GM19463 (cell line): ENCODE results near the gene MYH16.
A peak's percentile ranks its signal among the peaks of the same experiment; 100 is the strongest.
"Not testable (repeated sequence)": the region's sequence is repeated elsewhere in the genome, so short reads cannot be mapped to it uniquely, and the experiment has no call there.

Experiments
- ATAC-seq: cut with Tn5 transposase; IDR thresholded peaks from one replicate; pipeline ENCODE4 v1.9.1; 2021; ENCODE audit warnings: mild to moderate bottlenecking, moderate library complexity; ENCODE audit not compliant: unreplicated experiment

MYH16 gene

DNA sequence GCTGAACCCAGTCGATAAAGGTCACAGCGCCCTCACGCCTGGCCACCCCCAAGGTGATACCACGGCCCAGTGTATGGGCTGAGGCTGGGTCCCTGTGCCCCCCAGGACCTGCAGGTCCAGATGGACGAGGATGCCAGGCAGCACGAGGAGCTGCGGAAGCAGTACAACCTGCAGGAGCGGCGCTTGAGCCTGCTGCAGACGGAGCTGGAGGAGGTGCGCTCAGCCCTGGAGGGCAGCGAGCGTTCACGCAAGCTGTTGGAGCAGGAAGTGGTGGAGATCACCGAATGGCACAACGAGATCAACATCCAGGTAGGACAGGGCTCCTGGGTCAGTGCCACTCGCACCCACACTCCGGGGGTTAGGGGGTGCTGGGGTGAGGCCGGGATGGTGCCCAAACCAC is 28.9 kb downstream of the MYH16 start:
- no peak for ATAC-seq

DNA sequence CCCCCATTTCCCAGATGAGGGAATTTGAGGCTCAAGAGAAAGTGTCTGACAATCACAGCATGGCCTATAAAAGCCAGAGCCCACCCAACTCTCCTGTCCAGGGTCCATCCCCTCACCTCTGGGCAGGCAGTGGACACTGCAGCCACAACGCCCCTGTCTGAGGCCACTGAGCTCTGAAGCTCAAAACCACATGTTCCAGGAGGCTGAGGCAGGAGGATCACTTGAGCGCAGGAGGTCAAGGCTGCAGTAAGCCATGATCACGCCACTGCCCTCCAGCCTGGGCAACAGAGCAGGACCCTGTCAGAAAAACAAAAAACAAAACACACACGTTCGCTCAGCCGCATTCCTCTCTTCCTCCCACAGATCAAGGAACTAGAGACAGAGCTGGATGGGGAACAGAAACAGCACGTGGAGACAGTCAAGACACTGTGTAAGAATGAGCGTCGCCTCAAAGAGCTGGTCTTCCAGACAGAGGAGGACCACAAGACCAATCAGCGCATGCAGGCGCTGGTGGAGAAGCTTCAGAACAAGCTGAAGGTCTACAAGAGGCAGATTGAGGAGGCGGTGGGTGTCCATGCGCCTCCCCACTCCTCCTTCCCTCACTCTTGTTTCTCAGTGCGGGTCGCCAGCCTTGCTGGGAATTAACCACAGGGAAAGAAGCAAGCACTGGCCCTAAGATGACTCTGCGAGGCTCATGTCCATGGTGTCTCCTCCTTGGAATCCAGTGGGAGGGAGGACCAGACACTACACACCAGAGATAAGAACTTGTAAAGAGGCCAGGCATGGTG is 33.0 kb downstream of the MYH16 start:
- ATAC-seq, result no peak

DNA sequence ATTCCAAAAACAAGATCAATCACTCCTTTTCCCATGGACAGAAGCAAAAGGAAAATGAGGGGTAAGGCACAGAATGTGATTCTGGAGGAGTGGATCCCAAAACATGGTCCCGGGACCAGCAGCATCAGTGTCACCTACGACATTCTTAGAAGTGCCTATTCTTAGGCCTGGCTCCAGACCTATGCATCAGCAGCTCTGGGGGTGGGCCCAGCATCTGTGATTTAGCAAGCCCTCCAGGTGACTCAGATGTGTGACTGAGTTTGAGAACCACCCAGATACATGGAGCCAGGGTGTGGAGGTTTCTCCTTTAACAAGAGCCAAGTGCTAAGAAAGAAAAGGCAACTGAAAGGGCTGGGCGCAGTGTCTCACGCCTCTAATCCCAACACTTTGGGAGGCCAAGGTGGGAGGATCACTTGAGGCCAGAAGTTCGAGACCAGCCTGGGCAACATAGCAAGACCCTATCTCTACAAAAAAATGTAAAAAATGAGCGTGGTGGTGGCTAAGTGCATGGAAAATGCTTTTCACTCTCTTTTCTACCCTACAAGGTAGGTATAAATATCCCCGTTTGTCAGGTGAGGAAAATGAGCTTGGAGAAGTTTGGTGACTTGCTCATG is 35.9 kb downstream of the MYH16 start:
- ATAC-seq, result no peak

DNA sequence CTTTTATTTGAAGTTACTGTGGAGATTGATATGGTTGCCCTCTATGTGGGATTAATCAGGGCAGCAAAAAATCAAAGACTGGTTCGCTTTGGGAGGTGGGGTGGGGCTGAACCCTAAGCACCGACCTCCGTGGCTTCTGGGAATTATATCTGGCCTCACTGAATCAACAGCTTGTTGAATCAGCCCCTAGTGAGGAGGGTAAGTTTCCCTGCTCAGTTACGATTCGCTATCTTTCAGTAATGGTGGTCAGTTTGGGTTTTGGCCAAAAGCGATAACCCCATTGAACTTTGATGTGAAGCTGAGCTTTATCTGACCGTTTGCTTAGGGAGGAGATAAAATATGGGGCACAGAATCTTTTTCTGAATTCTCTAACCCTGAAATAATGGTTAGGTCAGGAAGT is 36.5 kb downstream of the MYH16 start:
- no peak for ATAC-seq

DNA sequence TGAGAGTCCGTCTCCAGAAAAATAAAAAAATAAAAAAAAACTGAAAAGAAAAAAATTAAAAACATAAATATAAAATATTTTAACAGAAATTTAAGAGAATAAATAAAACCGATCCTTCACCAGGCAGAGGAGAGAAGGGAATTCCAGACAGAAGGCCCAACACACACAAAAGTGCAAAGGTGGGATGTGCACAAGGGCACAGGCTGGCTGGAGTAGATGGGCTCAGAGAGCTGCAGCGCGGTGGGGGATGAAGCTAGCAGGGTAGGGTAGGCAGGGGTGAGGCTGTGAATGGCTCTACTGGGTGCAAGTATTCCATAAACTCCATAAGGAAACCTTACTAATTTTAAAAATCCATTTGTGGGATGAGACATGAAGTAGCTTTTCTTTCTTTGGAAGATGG is 37.4 kb downstream of the MYH16 start:
- no peak for ATAC-seq

DNA sequence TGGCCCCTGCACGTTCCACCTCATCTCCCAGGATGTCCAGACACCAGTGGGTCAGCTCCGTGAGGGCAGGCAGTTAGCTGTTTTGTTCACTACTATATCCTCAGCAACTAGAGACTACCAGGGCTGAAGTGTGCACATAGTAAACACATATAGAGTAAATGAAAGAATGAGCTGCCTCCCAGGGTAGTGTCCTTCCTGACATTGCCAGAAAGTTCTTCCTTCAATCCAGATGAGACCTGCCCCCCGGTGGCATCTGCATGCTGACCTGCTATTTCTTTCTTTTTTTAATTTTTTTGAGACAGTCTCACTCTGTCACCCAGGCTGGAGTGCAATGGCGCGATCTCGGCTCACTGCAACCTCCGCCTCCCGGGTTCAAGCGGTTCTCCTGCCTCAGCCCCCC is 39.1 kb downstream of the MYH16 start:
- no peak for ATAC-seq

DNA sequence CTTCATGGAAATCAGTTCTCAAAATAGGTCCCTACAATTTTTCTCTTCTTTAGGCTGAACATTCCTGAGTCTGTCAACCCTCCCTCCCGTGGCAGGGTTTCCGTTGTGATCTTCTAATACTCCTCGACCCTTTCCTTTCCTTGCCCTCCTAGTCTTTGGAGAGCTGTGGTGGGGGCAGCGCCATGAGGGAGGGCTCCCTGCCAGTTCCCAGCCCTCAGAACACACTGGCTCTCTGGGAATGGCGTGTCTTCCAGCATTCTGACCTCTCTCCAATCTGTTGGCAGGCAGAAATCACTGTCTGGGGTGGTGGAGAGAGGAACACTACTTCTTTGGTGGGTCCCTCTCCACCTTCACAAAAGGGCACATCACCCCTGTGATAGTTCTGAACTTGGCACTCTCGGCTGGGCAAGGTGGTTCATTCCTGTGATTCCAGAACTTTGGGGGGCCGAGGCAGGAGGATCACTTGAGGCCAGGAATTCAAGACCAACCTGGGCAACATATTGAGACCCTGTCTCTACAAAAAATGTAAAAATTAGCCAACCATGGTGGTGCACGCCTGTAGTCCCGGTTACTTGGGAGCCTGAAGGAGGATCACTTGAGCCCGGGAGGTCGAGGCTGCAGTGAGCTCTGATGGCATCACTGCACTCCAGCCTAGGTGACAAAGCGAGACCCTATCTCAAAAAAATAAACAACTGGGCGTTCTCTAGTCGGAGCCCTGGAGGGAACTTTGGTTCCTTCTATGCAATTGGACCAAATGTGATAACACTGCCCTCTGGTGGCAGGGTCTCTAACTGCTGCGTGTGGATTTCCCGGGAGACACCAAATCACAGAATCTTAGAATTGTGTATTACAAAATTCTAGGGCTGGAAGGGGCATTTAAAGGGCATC is 39.9 kb downstream of the MYH16 start:
- no peak for ATAC-seq

DNA sequence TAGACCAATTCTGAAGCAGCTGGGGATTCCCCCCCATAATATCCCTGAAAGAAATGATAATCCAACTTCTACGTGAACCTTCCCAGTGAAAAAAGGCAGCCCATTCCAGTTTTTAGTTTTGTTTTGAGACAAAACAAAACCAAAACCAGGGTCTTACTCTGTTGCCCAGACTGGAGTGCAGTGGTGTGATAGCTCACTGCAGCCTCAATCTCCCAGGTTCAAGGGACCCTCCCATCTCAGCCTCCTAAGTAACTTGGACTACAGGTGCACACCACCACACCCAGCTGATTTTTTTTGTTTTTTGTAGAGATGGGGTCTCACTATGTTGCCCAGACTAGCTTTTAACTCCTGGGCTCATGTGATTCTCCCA is 40.5 kb downstream of the MYH16 start:
- ATAC-seq, result no peak

DNA sequence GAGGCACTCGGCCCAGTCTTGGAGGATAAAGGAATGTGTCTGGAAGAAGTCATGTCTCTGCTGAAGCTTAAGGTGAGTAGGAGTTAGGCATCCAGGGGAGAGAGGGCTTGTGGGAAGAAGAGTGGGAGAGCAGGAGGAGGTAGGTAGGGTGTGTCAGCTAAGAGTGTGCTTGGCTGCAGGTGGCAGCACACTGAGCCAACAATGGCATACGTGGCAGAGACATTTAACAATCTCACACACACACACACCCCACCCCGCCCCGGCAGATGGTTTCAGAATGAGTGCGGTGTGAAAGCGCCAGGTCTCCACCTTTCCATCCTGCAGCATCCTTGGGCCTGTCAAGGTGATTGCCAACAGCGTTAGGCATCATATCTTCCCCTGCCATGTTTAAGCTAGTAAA is 41.9 kb downstream of the MYH16 start:
- no peak for ATAC-seq

DNA sequence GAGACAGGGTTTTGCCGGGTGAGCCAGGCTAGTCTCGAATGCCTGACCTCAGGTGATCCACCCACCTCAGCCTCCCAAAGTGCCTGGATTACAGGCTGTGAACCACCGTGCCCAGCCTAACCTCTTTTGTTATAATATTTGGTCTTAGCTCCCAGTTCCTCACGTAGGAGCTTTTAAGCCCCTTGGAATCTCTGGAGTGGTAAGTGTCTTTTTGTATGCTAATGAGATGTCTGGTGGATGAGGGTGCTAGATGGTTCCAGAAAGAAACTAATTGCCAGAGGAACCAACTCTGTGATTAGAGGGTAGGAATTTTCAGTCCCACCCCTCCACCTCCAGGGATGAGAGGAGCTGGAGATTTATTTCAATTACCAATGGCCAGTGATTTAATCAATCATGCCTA is 47.7 kb downstream of the MYH16 start:
- ATAC-seq, result no peak

DNA sequence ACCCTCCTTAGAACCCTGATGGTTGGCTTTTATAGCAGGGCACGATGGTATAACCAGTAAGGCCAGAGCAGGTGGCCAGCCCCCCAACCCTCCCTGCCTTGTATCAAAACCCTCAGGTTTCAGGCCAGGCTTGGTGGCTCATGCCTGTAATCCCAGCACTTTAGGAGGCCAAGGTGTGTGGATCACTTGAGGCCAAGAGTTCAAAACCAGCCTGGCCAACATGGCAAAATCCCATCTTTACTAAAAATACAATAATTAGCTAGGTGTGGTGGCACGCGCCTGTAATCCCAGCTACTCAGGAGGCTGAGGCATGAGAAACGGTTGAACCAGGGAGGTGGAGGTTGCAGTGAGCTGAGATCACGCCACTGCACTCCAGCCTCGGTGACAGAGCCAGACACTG is 50.0 kb downstream of the MYH16 start:
- ATAC-seq, result not testable (repeated sequence)

DNA sequence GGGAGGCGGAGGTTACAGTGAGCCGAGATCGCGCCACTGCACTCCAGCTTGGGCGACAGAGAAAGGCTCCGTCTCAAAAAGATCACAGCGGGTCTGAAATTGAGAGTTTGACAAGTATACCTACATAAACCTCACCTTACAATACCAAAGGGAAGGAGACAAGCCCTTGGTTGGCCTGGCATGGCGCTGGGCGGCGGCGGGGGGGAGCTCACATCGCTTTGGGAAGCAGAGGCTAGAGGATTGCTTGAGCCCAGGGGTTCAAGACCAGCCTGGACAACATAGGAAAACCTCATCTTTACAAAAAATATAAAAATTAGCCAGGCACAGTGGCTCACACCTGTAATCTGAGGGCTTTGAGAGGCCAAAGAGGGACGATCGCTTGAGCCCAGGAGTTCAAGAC is 51.9 kb downstream of the MYH16 start:
- no peak for ATAC-seq

DNA sequence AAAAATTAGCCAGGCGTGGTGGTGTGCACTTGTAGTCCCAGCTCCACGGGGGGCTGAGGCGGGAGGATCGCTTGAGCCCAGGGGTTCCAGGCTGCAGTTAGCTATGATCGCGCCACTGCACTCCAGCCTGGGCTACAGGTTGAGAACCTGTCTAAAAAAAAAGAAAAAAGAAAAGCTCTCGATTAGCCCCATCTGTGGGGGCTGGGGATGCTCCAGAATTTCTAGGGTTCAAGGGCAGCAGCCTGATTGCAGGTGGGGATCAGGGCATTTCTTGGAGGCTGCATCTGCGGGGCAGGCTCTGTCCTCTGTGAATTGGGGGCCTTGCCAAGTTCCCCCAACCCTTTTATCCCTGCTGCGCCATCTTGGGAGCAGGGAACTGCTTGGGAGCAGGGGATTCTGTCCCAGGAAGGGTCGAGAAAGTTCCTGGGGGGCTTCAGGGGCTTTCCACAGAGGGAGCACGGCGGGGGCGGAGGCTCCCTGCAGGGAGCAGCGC is 52.4 kb downstream of the MYH16 start:
- no peak for ATAC-seq

DNA sequence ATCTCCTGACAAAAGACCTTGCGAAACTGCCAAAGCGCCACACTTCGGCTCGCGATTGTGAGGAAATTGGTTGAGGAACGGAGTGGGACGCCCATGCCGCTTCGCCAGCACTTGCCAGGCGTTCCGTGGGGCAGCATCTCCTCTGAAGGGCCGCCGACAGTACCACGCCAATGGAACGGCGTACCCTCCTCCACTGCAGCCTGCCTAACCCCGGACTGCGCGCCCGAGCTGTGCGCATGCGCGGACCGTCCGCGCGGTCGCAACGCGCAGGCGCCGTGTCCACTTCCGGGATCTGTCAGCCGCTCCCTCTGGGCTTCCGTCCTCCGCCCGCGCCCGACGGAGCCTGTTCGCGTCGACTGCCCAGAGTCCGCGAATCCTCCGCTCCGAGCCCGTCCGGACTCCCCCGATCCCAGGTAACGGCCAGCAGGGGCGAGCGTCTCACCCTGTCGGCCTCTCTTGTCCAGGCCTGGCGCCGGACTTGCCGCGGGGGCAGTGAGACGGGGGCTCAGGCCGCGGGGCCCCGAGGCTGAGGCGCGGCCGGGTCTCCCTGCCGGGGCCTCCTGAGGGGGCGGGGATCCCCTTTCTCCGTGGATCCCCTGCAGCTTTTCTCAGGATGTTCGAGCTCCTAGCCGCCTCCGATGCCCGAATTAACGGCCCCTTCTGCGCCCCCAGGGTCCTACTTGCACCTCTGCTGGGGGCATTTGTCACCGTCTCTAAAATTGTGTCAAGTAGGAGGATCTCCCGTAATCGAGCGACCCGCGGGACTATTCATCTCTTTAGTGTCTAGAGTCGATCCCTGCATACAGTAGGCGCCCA is 53.2 kb downstream of the MYH16 start, which contains the start of gene ARPC1A:
Gene ARPC1A, plus strand, starts transcription at position 307 of the 816 bp plus-strand sequence. CDS start 7,456 bp downstream, outside the sequence.
- peak; percentile 94 for ATAC-seq

DNA sequence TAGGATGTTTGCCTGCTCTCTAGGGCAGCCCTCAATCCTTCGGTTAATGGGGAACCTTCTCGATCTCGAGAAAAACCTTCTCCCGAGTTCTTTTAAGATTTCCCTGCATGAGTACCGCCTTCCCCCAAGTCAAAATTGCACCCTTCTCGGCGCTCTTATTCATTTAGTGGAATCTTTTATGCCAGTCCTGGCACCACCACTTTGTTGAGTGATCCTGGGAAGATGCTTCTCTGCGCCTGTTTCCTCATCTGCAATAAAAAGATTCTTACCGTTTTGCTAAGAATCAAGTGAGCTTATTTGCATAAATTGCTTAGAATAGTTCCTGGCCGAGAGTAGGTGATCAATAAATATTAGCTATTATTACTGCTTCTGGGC is 53.8 kb downstream of the MYH16 start:
- ATAC-seq, result no peak

DNA sequence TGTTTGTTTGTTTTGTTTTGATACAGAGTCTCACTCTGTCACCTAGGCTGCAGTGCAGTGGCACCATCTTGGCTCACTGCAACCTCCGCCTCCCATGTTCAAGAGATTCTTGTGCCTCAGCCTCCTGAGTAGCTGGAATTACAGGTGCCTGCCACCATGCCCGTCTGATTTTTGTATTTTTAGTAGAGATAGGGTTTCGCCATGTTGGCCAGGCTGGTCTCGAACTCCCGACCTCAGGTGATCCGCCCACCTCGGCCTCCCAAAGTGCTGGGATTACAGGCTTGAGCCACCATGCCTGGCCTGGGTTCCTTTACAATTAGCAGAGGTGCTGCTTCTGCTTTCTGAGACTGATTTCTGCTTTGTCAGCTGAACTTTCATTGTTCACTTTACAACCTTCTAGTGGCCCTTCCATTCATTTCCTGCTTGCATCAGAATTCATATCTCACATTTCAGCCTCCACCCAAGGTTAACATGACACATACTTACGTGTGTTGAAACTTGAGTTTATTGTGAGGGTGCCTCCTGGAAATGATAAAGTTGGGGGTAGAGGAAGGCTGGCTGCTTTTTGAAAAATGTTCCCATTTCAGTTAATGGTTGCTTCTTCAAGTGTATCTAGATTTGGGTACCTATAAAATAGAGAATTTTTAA is 57.8 kb downstream of the MYH16 start:
- not testable (repeated sequence) for ATAC-seq

DNA sequence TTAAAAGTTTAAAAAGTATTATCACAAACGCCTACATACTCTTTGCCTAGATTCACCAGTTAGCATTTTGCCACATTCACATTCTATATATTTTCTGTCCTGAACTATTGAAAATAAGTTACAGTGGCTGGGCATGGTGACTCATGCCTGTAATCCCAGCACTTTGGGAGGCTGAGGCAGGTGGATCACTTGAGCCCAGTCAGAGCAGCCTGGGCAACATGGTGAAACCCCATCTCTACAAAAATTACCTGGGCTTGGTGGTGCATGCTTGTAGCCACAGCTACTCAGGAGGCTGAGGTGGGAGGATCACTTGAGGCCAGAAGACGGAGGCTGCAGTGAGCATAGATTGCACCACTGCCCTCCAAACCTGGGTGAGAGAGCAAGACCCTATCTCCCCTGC is 58.4 kb downstream of the MYH16 start:
- ATAC-seq, result no peak

DNA sequence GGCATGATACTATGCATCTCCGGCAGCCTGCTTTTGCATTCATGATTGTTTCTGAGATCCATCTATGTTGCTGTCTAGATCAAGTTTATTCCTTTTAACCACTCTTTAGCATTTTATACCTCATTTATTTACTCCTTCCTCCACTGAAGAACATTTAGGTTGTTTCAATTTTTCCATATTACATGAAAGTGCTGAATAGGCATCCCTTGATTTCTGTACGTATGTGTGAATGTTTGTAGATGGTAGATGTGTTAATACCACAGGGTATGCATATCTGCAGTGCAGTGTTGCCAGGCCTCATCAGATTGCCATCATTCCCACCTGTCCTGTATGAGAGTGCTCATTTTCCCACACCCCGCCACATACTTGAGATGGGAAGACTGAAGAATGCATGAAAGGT is 67.0 kb downstream of the MYH16 start:
- no peak for ATAC-seq

DNA sequence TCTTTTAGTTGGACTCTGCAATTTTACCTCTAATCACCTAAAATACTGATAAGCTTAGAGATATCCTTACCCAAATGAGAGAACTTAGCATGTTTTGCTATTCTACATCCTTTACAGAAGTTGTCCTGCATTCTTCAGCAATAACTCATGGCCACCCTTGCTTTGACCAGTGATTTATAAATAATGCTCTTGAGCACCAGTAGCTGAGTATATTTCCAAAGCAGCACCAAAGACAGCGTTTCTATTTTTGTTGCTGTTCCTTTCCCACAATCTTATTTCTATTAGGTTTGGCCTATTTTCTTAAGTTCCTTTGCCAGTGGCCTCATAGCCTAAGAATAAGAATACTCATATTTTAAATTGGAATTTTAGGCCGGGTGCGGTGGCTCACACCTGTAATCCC is 68.0 kb downstream of the MYH16 start:
- no peak for ATAC-seq

DNA sequence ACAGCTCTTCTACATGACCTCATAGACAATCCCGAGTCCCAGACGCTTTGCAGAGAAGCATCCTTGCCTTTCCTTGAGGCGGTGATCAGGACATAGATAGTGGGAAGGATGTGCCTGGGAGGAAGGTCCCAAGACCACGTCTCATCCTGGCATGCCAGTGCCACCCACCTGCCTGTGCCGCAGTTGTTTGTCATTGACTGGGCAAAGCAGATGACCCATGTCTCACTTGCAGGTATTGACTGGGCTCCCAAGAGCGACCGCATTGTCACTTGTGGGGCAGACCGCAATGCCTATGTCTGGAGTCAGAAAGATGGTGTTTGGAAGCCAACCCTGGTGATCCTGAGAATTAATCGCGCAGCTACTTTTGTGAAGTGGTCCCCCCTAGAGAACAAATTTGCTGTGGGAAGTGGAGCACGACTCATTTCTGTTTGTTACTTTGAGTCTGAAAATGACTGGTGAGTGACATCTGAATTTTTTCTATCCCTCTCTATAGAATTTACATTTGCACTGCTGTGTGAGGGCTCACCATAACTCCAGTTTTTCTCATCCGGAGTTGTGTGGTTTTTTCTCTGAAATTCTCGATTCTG is 71.5 kb downstream of the MYH16 start:
- no peak for ATAC-seq
